Mammary epithelial cell (primary cell): Measurements from ENCODE around the gene CCT3.

Experiments
- CTCF ChIP-seq, 2 donors: IDR thresholded peaks in 1 of 2; conservative IDR thresholded peaks in 1 of 2; 2 replicates each; pipeline ENCODE4 v1.5.1; 2011 to 2012; ENCODE audit warnings: inconsistent platforms in 2 of 2, low read length in 2 of 2, mild to moderate bottlenecking in 2 of 2, control low read depth in 1 of 2, low read depth in 1 of 2; ENCODE audit not compliant: insufficient read depth in 1 of 2; ENCODE audit errors: extremely low read depth in 1 of 2
- EZH2 ChIP-seq: IDR thresholded peaks from 2 replicates; pipeline ENCODE4 v1.6.1; 2012; ENCODE audit warnings: low read length, inconsistent platforms, borderline replicate concordance

DNA sequence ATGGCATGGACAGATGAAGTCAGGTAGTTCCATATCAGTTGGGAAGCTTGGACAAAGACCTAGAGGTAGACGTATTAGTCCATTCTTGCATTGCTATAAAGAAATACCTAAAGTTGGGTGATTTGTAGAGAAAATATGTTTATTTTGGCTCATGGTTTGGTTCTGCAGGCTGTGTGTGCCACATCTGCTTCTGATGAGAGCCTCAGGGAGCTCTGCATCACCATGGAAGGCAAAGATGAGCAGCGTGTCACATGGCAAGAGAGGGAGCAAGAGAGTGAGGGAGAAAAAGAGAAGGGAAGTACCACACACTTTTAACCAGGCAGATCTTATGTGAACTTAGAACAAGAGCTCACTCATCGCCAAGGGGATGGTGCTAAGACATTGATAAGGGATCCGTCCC is 9.2 kb upstream of the CCT3 start:
- no peak for TF ChIP-seq EZH2
- TF ChIP-seq CTCF (conservative IDR thresholded peaks at IDR 0.05 in 1 of 2, IDR thresholded peaks at IDR 0.05 in 1 of 2; ENCODE audit: extremely low read depth in 1 of 2, insufficient read depth in 1 of 2, low read depth in 1 of 2, low read length in 2 of 2), result no peak
